Astrocyte of the spinal cord (primary cell): Measurements from ENCODE around the gene NEK9.
"Not testable (repeated sequence)": the region's sequence is repeated elsewhere in the genome, so short reads cannot be mapped to it uniquely, and the experiment has no call there.

ENCODE experiments used
- DNase-seq: peaks from one replicate; pipeline ENCODE4 v3.0.0; 2011; ENCODE audit warnings: low read depth, low spot score
- H3K4me3 ChIP-seq: 2 replicates; pipeline ENCODE4 v1.5.1; 2011; ENCODE audit warnings: low read depth, mild to moderate bottlenecking, low read length, moderate library complexity
- CTCF ChIP-seq: IDR thresholded peaks from 2 replicates; pipeline ENCODE4 v1.5.1; 2012; ENCODE audit warnings: low read depth, mild to moderate bottlenecking, low read length, inconsistent platforms
- in situ Hi-C: cut with HindIII; loops from 2 replicates; pipeline ENCODE4 v1.10.0; 2017; ENCODE audit warnings: low sequenced_read_pairs

Gene NEK9

GRCh38 chr14:75077794-75078193, 49.1 kb downstream of the NEK9 start:
- TF ChIP-seq CTCF = no peak
- in situ Hi-C loops = no loop called here
- DNase-seq = no peak
- no peak overlapping the region for H3K4me3 ChIP-seq

GRCh38 chr14:75070383-75070782, 56.5 kb downstream of the NEK9 start:
- H3K4me3 ChIP-seq = no peak overlapping the region
- DNase-seq = no peak
- in situ Hi-C loops = no loop called here
- no peak for TF ChIP-seq CTCF

- H3K4me3 ChIP-seq = peak overlapping the region; percentile 52
- in situ Hi-C loops = no loop called here
- DNase-seq = no peak
- TF ChIP-seq CTCF = no peak
These were observed 57.1 kb downstream of the NEK9 start for GRCh38 chr14:75069811-75070145.

- peak; percentile 85 for DNase-seq
- peak within 1 kb of the TSS; percentile 52 for H3K4me3 ChIP-seq
- in situ Hi-C loops = no loop called here
- TF ChIP-seq CTCF = no peak
These were observed 57.6 kb downstream of the NEK9 start, which contains the start of gene ZC2HC1C for GRCh38 chr14:75069121-75069810. TSS of gene ZC2HC1C (plus strand) at chr14:75069641. CDS start at chr14:75070574, 933 bp downstream.

- TF ChIP-seq CTCF = no peak
- peak overlapping the region; percentile 52 for H3K4me3 ChIP-seq
- in situ Hi-C loops = no loop called here
- peak; percentile 70 for DNase-seq
These were observed 58.3 kb downstream of the NEK9 start for GRCh38 chr14:75068294-75069120.

GRCh38 chr14:75067765-75068164, 59.1 kb downstream of the NEK9 start:
- H3K4me3 ChIP-seq, in situ Hi-C loops, DNase-seq: not testable (repeated sequence)

- no peak for DNase-seq
- in situ Hi-C loops = no loop called here
- H3K4me3 ChIP-seq = no peak overlapping the region
- TF ChIP-seq CTCF = no peak
These were observed 59.6 kb downstream of the NEK9 start for GRCh38 chr14:75067212-75067611.
